MG63 (cell line): ENCODE data around the gene EMC6. TPM values are rescaled to one million over a fixed set of nuclear protein-coding genes. Genes with fewer than 3 reads are reported as not detected.
A peak's percentile ranks its signal among the peaks of the same experiment; 100 is the strongest.

ENCODE experiments used
- DNase-seq: peaks from one replicate; pipeline ENCODE4 v3.0.0-alpha.2; 2020
- H3K27me3 ChIP-seq: fragments of 250-450 bp; sonication (Bioruptor Pico); 2 replicates; pipeline ENCODE4 v1.5.1; 2020; ENCODE audit warnings: mild to moderate bottlenecking, moderate library complexity
- H3K36me3 ChIP-seq: fragments of 250-450 bp; sonication (Bioruptor Pico); 2 replicates; pipeline ENCODE4 v1.5.1; 2020; ENCODE audit warnings: mild to moderate bottlenecking, moderate library complexity
- H3K4me3 ChIP-seq: fragments of 250-450 bp; sonication (Bioruptor Pico); 2 replicates; pipeline ENCODE4 v1.5.1; 2020; ENCODE audit warnings: mild to moderate bottlenecking, moderate library complexity
- H3K9me3 ChIP-seq: fragments of 250-450 bp; sonication (Bioruptor Pico); 2 replicates; pipeline ENCODE4 v1.5.1; 2020; ENCODE audit warnings: mild to moderate bottlenecking, moderate library complexity
- total RNA-seq: library from RNA; depleted of rRNA; stranded (reverse); fragments of >200 nt; shearing (Covaris generic); gene quantifications from 2 replicates; pipeline ENCODE4 v1.2.3, GENCODE V29; 2014; ENCODE audit warnings: low replicate concordance

Gene EMC6
- total RNA-seq, 1 experiment from 2014 or later: 23.4 TPM

DNA sequence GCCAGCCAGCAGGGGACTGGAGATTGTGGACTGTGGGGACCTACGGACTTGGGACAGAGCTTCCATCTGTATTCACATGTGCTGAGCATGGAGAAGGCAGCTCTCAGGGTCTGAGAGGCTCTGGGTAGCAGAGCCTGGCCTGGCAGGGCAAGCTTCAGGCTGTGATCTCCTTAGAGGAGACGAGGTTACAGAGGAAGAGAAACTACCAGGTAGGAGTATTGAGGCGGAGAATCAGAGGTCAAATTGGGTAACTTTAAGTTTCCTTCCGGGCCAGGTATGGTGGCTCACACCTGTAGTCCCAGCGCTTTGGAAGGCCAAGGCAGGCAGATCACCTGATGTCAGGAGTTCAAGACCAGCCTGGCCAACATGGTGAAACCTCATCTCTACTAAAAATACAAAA is 23.3 kb upstream of the EMC6 start:
- H3K27me3 ChIP-seq: no peaks in the 10 kb centered on the region
- H3K36me3 ChIP-seq: no peaks in the 10 kb centered on the region
- no peak overlapping the region for H3K4me3 ChIP-seq
- no peaks in the 10 kb centered on the region for H3K9me3 ChIP-seq
- no peak for DNase-seq

GRCh38 chr17:3647251-3647650 is 21.4 kb upstream of the EMC6 start:
- H3K4me3 ChIP-seq: no peak overlapping the region
- DNase-seq: no peak
- H3K36me3 ChIP-seq: no peaks in the 10 kb centered on the region
- no peaks in the 10 kb centered on the region for H3K27me3 ChIP-seq
- H3K9me3 ChIP-seq: no peaks in the 10 kb centered on the region

DNA sequence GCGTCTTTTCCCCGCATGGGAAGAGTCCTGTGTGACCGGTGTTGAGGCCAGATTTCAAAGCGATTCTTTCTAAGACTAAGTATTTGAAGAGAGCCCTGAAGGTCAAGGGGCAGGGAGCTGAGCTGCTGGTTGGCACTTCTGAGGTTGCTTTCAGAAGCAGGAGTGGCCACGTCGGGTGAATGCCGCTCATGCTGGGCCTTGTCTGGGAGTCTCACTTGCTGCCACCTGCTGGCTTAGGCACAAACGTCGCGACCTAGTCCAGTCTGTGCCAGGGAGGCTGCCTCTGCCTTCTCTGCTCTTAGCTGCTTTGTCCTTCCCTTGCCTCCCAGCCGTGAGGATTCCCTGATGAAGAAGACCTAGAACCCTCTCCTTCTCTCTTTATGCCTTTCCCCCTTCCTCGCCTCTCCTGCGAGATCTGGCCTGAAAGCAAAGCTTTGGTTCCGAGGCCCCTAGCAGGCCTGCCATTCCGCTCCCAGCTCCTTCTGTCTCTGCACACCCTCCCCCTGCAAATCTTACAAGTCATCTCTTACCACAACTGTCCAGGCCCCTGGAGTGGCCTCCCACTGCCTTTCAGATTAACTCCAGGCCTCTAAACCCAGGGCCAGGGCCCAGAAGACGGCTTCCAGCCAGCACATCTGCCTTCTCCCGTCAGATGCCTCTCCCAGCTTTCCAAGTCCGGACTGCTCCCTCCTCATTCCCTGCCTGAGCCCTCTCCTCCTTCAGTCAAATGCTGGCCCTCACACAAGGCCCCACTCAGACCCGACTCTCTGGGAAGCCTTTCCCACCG is 20.6 kb upstream of the EMC6 start:
- no peak overlapping the region for H3K4me3 ChIP-seq
- H3K9me3 ChIP-seq: no peaks in the 10 kb centered on the region
- DNase-seq: peak; percentile 24
- no peaks in the 10 kb centered on the region for H3K36me3 ChIP-seq
- no peaks in the 10 kb centered on the region for H3K27me3 ChIP-seq

GRCh38 chr17:3655766-3656165 is 12.8 kb upstream of the EMC6 start:
- no peak for DNase-seq
- no peaks in the 10 kb centered on the region for H3K9me3 ChIP-seq
- H3K36me3 ChIP-seq: no peaks in the 10 kb centered on the region
- H3K4me3 ChIP-seq: no peak overlapping the region
- H3K27me3 ChIP-seq: no peaks in the 10 kb centered on the region

DNA sequence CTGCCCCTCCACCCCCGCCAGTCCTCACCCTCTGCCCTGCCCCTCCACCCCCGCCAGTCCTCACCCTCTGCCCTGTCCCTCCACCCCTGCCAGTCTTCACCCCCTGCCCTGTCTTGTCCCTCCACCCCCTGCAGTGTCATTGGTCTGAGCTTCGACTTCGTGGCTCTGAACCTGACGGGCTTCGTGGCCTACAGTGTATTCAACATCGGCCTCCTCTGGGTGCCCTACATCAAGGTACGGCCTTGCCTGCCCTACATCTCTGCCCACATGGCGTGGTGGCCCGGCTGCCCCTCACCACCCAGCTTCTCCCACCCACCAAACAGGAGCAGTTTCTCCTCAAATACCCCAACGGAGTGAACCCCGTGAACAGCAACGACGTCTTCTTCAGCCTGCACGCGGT is 12.3 kb upstream of the EMC6 start:
- H3K36me3 ChIP-seq: no peaks in the 10 kb centered on the region
- H3K9me3 ChIP-seq: no peaks in the 10 kb centered on the region
- DNase-seq: no peak
- no peak overlapping the region for H3K4me3 ChIP-seq
- no peaks in the 10 kb centered on the region for H3K27me3 ChIP-seq

GRCh38 chr17:3656755-3657587 is 11.6 kb upstream of the EMC6 start:
- Histone ChIP-seq H3K4me3 (no peak overlapping the region), H3K9me3 (no peaks in the 10 kb centered on the region), H3K27me3 (no peaks in the 10 kb centered on the region), H3K36me3 (no peaks in the 10 kb centered on the region)
- no peak for DNase-seq

- Histone ChIP-seq H3K9me3 (no peaks in the 10 kb centered on the region), H3K36me3 (no peaks in the 10 kb centered on the region), H3K27me3 (no peaks in the 10 kb centered on the region), H3K4me3 (no peak overlapping the region)
- DNase-seq: no peak
Observed at GRCh38 chr17:3657588-3657869, 11.1 kb upstream of the EMC6 start.

GRCh38 chr17:3657874-3658783 is 10.5 kb upstream of the EMC6 start:
- Histone ChIP-seq H3K9me3 (no peaks in the 10 kb centered on the region), H3K27me3 (no peaks in the 10 kb centered on the region), H3K4me3 (no peak overlapping the region), H3K36me3 (no peaks in the 10 kb centered on the region)
- DNase-seq: no peak

GRCh38 chr17:3658784-3659449 is 9.7 kb upstream of the EMC6 start:
- Histone ChIP-seq H3K36me3 (no peaks in the 10 kb centered on the region), H3K4me3 (no peak overlapping the region), H3K27me3 (no peaks in the 10 kb centered on the region), H3K9me3 (no peaks in the 10 kb centered on the region)
- no peak for DNase-seq

DNA sequence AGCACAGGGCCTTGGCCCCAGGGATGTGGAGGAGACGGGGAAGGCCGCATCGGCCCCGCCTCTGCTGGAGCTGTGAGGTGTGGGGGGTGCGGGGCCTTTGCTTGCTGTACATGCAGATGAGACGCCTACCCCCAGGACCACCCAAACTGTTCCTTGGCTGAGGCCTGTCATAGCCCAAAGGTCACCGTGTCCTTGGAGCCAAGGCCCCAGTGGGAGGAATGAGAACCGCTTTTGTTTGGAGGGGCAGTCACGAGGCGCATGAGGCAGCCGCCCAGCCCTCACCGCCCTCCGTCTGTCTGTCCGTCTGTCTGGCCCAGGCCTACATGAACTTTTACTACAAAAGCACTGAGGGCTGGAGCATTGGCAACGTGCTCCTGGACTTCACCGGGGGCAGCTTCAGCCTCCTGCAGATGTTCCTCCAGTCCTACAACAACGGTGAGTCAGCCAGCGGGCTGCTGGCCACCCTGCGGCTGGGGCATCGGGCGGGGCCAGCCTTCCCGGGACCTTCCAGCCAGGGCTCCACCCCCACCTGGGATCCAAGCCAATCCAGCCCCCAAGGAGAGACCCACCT is 9.0 kb upstream of the EMC6 start:
- Histone ChIP-seq H3K9me3 (no peaks in the 10 kb centered on the region), H3K4me3 (no peak overlapping the region), H3K36me3 (peaks cover 3% of the 10 kb centered on the region; the same call in 1 of the 2 replicates), H3K27me3 (no peaks in the 10 kb centered on the region)
- peak; percentile 87 for DNase-seq

DNA sequence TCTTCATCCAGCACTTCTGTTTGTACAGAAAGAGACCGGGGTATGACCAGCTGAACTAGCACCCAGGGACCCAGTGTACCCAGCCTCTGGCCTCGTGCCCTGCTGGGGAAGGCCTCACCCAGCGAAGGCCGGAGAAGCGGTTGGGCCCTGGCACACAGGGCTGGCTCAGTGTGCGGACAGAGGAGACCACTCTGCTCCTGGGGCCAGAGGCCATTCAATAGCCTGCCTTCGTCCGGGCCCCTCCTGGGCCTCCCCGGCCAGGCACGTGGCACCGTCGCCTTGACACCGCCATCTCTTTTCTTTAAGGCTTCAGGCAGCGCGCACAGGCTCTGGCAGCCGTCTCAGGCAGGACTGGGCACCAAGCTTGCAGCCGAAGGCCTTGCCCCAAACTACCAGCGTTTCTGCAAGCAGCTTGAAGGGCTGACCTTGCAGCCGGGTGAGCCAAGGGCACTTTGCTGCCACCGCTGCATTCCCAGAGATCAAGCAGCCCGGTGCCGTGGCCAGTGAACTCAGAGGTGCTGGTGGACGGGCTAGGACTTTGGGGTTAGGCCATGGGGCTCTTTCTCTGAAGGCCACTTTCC is 8.2 kb upstream of the EMC6 start:
- H3K27me3 ChIP-seq: no peaks in the 10 kb centered on the region
- H3K9me3 ChIP-seq: no peaks in the 10 kb centered on the region
- no peak overlapping the region for H3K4me3 ChIP-seq
- peaks cover 7% of the 10 kb centered on the region for H3K36me3 ChIP-seq
- no peak for DNase-seq

GRCh38 chr17:3663102-3664011 is 5.3 kb upstream of the EMC6 start:
- no peaks in the 10 kb centered on the region for H3K9me3 ChIP-seq
- no peak for DNase-seq
- H3K27me3 ChIP-seq: no peaks in the 10 kb centered on the region
- H3K36me3 ChIP-seq: peaks cover 7% of the 10 kb centered on the region
- H3K4me3 ChIP-seq: no peak overlapping the region

- DNase-seq: no peak
- Histone ChIP-seq H3K27me3 (no peaks in the 10 kb centered on the region), H3K4me3 (no peak overlapping the region), H3K9me3 (no peaks in the 10 kb centered on the region), H3K36me3 (peaks cover 14% of the 10 kb centered on the region)
Observed at GRCh38 chr17:3665834-3666233, 2.8 kb upstream of the EMC6 start.

- no peak overlapping the region for H3K4me3 ChIP-seq
Observed at GRCh38 chr17:3666516-3666915, 2.1 kb upstream of the EMC6 start.

More at GRCh38 chr17:3666516-3666915, 2.1 kb upstream of the EMC6 start:
- Histone ChIP-seq H3K27me3 (no peaks in the 10 kb centered on the region), H3K9me3 (no peaks in the 10 kb centered on the region), H3K36me3 (peaks cover 14% of the 10 kb centered on the region)
- DNase-seq: no peak
